ENCODE data around the gene ZNF385D.
A peak's percentile ranks its signal among the peaks of the same experiment; 100 is the strongest.

The ZNF385D gene

GRCh38 chr3:21738935-21739702, 11.9 kb downstream of the ZNF385D start:
- no peak for TF ChIP-seq CTCF (conservative IDR thresholded peaks at IDR 0.05; ENCODE audit: low read depth, low read length)
- no peak for DNase-seq (ENCODE audit: low read depth)
- no peak overlapping the region for H3K4me3 ChIP-seq (ENCODE audit: low read depth, low read length)

- TF ChIP-seq CTCF (conservative IDR thresholded peaks at IDR 0.05; ENCODE audit: low read depth, low read length): no peak
- no peak overlapping the region for H3K4me3 ChIP-seq (ENCODE audit: low read depth, low read length)
- DNase-seq (ENCODE audit: low read depth): no peak
Measured at GRCh38 chr3:21738283-21738682, 12.7 kb downstream of the ZNF385D start.

- H3K4me3 ChIP-seq (ENCODE audit: low read depth, low read length): no peak overlapping the region
- no peak for DNase-seq (ENCODE audit: low read depth)
- no peak for TF ChIP-seq CTCF (conservative IDR thresholded peaks at IDR 0.05; ENCODE audit: low read depth, low read length)
Measured at GRCh38 chr3:21734746-21735145, 16.3 kb downstream of the ZNF385D start.

GRCh38 chr3:21729888-21730459, 21.0 kb downstream of the ZNF385D start:
- peak; percentile 32 for DNase-seq (ENCODE audit: low read depth)
- no peak overlapping the region for H3K4me3 ChIP-seq (ENCODE audit: low read depth, low read length)

GRCh38 chr3:21729331-21729730, 21.7 kb downstream of the ZNF385D start:
- no peak for DNase-seq (ENCODE audit: low read depth)
- no peak overlapping the region for H3K4me3 ChIP-seq (ENCODE audit: low read depth, low read length)
- TF ChIP-seq CTCF (conservative IDR thresholded peaks at IDR 0.05; ENCODE audit: low read depth, low read length): no peak

More at GRCh38 chr3:21729888-21730459, 21.0 kb downstream of the ZNF385D start:
- TF ChIP-seq CTCF (conservative IDR thresholded peaks at IDR 0.05; ENCODE audit: low read depth, low read length): no peak

GRCh38 chr3:21722768-21723167, 28.2 kb downstream of the ZNF385D start:
- H3K4me3 ChIP-seq (ENCODE audit: low read depth, low read length): no peak overlapping the region
- no peak for TF ChIP-seq CTCF (conservative IDR thresholded peaks at IDR 0.05; ENCODE audit: low read depth, low read length)
- no peak for DNase-seq (ENCODE audit: low read depth)

- no peak for TF ChIP-seq CTCF (conservative IDR thresholded peaks at IDR 0.05; ENCODE audit: low read depth, low read length)
Measured at GRCh38 chr3:21722301-21722700, 28.7 kb downstream of the ZNF385D start.

More at GRCh38 chr3:21722301-21722700, 28.7 kb downstream of the ZNF385D start:
- DNase-seq (ENCODE audit: low read depth): no peak
- H3K4me3 ChIP-seq (ENCODE audit: low read depth, low read length): no peak overlapping the region
